Fibroblast of pulmonary artery (primary cell): ENCODE results near the gene ZNF221.

Experiments
- DNase-seq: peaks from one replicate; pipeline ENCODE4 v3.0.0-alpha.2; 2010; ENCODE audit warnings: low read depth
- H3K4me3 ChIP-seq: replicated peaks from 2 replicates; pipeline ENCODE4 v1.5.1; 2011; ENCODE audit warnings: low read depth, mild to moderate bottlenecking, control low read depth, low read length, moderate library complexity
- CTCF ChIP-seq: IDR thresholded peaks from 2 replicates; pipeline ENCODE4 v1.5.1; 2011; ENCODE audit warnings: mild to moderate bottlenecking, control low read depth, low read length, inconsistent platforms; ENCODE audit errors: missing control alignments

The ZNF221 gene

GRCh38 chr19:43950834-43951645 is at the start of gene ZNF221:
Gene ZNF221 (plus strand): TSS chr19:43951228. CDS start chr19:43962727, 11,499 bp downstream.
- peak within 1 kb of the TSS; percentile 97 for H3K4me3 ChIP-seq
- DNase-seq = peak; percentile 99
- TF ChIP-seq CTCF = peak; percentile 38

- H3K4me3 ChIP-seq = peak overlapping the region; percentile 75
- no peak for TF ChIP-seq CTCF
- DNase-seq = peak; percentile 93
Observed at GRCh38 chr19:43901395-43902390, 49.3 kb upstream of the ZNF221 start.

GRCh38 chr19:43902399-43902798 is 48.6 kb upstream of the ZNF221 start:
- peak overlapping the region; percentile 75 for H3K4me3 ChIP-seq
- TF ChIP-seq CTCF = no peak
- no peak for DNase-seq

GRCh38 chr19:43905897-43906296 is 45.1 kb upstream of the ZNF221 start:
- no peak for TF ChIP-seq CTCF
- no peak for DNase-seq
- H3K4me3 ChIP-seq = no peak overlapping the region

- no peak for TF ChIP-seq CTCF
- DNase-seq = no peak
Observed at GRCh38 chr19:43906774-43907173, 44.3 kb upstream of the ZNF221 start.

GRCh38 chr19:43908659-43909058 is 42.4 kb upstream of the ZNF221 start:
- H3K4me3 ChIP-seq = no peak overlapping the region
- TF ChIP-seq CTCF = no peak
- DNase-seq = no peak

More at GRCh38 chr19:43906774-43907173, 44.3 kb upstream of the ZNF221 start:
- no peak overlapping the region for H3K4me3 ChIP-seq
